HFFc6 (cell line): ENCODE results near the gene FKBP9. TPM values are rescaled to one million over a fixed set of nuclear protein-coding genes. Genes with fewer than 3 reads are reported as not detected.
A peak's percentile ranks its signal among the peaks of the same experiment; 100 is the strongest.

ENCODE experiments used
- DNase-seq: peaks from one replicate; pipeline ENCODE4 v3.0.0-alpha.2; 2018
- H3K27ac Mint-ChIP-seq: 2 replicates; pipeline ENCODE4 v1.8.0; 2020; ENCODE audit warnings: mild to moderate bottlenecking, mixed read lengths
- H3K27me3 Mint-ChIP-seq: 2 replicates; pipeline ENCODE4 v1.8.0; 2021; ENCODE audit warnings: mild to moderate bottlenecking, moderate library complexity, mixed read lengths; ENCODE audit not compliant: insufficient read depth
- H3K36me3 Mint-ChIP-seq: 2 replicates; pipeline ENCODE4 v1.8.0; 2021; ENCODE audit warnings: low read depth, mixed read lengths
- H3K4me1 Mint-ChIP-seq: 2 replicates; pipeline ENCODE4 v1.8.0; 2020; ENCODE audit warnings: low read depth, mixed read lengths
- H3K4me3 Mint-ChIP-seq: 2 replicates; pipeline ENCODE4 v1.8.0; 2020; ENCODE audit warnings: mild to moderate bottlenecking, moderate library complexity, mixed read lengths
- H3K9me3 Mint-ChIP-seq: 2 replicates; pipeline ENCODE4 v1.8.0; 2020; ENCODE audit warnings: mild to moderate bottlenecking, mixed read lengths
- total RNA-seq, 6 experiments: library from RNA; stranded (reverse); fragmentation: NEBNext Ultra II Directional; extraction: Animal tissue kit (Norgen Biotek cat#: 25700); gene quantifications; 2 replicates in 1 of 6; 3 replicates in 5 of 6; pipeline ENCODE4 v1.2.3, GENCODE V29; 2021
- TF ChIP-seq, protein P1 (sequence below): fragments of 200-600 bp; sonication (generic); IDR thresholded peaks from 2 replicates; pipeline ENCODE4 v1.5.0; 2021; ENCODE audit warnings: antibody characterized with exemption, mild to moderate bottlenecking

Gene FKBP9
- total RNA-seq, 6 experiments from 2014 or later: 196 to 241 (median 214) TPM

DNA sequence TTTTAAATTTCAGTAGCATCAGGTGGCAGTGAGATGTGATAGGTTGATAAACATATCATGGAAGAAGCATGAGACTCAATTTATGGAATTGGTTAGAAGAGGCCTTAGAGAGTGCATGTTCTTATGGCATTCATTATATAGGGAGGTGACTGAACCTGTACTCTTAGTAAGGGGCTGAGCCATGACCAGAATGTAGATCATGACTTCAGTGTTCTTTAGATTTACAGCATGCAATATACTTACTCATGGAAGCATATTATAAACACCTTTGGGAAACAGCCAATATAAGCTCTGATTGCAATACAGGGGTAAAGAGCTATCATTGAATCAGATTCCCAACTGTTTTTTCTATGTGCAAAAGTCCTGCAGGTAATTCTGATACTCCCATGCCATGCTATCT is 55.1 kb downstream of the FKBP9 start:
- Mint-ChIP-seq H3K27ac (no peak overlapping the region), H3K4me1 (no peaks in the 10 kb centered on the region), H3K9me3 (no peaks in the 10 kb centered on the region), H3K4me3 (no peak overlapping the region), H3K36me3 (peaks cover 27% of the 10 kb centered on the region), H3K27me3 (no peaks in the 10 kb centered on the region)
- TF ChIP-seq, protein P1, sequence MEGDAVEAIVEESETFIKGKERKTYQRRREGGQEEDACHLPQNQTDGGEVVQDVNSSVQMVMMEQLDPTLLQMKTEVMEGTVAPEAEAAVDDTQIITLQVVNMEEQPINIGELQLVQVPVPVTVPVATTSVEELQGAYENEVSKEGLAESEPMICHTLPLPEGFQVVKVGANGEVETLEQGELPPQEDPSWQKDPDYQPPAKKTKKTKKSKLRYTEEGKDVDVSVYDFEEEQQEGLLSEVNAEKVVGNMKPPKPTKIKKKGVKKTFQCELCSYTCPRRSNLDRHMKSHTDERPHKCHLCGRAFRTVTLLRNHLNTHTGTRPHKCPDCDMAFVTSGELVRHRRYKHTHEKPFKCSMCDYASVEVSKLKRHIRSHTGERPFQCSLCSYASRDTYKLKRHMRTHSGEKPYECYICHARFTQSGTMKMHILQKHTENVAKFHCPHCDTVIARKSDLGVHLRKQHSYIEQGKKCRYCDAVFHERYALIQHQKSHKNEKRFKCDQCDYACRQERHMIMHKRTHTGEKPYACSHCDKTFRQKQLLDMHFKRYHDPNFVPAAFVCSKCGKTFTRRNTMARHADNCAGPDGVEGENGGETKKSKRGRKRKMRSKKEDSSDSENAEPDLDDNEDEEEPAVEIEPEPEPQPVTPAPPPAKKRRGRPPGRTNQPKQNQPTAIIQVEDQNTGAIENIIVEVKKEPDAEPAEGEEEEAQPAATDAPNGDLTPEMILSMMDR: no peak
- no peak for DNase-seq

DNA sequence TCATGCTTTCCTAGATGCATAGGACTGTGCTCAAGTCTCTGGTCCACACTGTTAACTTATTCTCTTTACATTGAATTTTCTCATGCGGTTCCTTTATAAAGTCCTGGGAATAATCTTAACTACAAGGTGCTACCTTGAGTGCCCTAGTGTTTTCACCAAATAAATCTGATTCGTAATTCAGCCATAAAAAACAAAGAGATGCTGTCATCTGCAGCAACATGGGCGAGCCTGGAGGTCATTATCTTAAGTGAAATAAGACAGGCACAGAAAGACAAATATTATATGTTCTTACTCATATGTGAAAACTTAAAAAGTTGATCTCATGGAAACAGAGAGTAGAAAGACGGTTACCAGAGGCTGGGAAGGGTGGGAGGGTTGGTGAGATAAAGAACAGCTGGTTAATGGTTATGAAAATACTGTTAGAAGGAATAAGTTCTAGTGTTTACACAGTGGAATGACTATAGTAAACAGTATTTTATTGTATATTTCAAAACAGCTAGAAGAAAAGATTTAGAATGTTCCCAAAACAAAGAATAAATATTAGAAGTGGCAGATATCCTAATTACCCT is 67.0 kb downstream of the FKBP9 start:
- H3K36me3 Mint-ChIP-seq: 0 out of 2 replicates have a peak, but pooled peaks cover 5% of the 10 kb centered on the region
- no peaks in the 10 kb centered on the region for H3K27me3 Mint-ChIP-seq
- no peak for DNase-seq
- no peak overlapping the region for H3K4me3 Mint-ChIP-seq
- no peak overlapping the region for H3K27ac Mint-ChIP-seq
- no peaks in the 10 kb centered on the region for H3K4me1 Mint-ChIP-seq
- H3K9me3 Mint-ChIP-seq: no peaks in the 10 kb centered on the region
- TF ChIP-seq, protein P1: no peak

DNA sequence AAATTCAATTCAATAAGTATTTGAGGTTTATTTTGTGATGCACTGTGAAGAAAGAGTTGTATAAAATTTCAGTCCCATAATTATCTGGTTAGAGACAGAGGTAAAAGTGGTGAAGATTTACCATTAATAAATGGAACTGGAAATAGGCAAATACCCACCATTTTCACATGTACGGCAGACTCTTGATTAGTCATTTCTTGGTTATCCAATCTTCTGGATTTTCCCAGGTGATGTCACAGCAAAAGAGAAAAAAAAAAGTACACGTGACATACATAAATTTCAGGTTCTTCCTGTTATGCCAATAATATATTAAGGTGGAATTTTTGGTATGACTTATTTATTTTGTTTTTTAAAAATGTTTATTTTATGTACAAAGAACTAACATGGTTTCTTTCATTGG is 78.5 kb downstream of the FKBP9 start:
- TF ChIP-seq, protein P1: no peak
- Mint-ChIP-seq H3K9me3 (no peaks in the 10 kb centered on the region), H3K4me3 (no peak overlapping the region), H3K4me1 (peaks cover 60% of the 10 kb centered on the region), H3K27ac (peak overlapping the region; percentile 93; the same call in 1 of the 2 replicates), H3K27me3 (no peaks in the 10 kb centered on the region; the same call in 1 of the 2 replicates), H3K36me3 (peaks cover 6% of the 10 kb centered on the region)
- no peak for DNase-seq

DNA sequence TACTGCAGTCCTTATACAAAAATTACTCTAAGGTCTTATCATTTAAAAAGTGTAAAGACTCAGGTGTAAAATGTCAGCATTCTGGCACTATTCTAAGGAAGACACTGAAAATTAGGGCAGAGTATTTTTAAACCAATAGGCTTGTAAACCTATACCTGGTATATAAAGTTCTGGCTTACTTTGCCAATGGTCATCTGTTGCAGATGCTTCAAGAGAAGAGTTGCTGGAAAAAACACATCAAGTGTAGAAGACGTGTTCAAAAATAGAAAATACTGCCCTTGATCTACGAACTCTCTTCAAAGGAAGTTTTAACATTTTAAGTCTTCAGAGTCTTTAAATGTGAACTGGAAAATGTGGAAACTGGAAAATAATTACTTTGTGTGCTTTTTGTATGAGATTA is 81.4 kb downstream of the FKBP9 start:
- H3K4me1 Mint-ChIP-seq: peaks cover 65% of the 10 kb centered on the region
- H3K27me3 Mint-ChIP-seq: no peaks in the 10 kb centered on the region; the same call in 1 of the 2 replicates
- H3K9me3 Mint-ChIP-seq: no peaks in the 10 kb centered on the region
- DNase-seq: no peak
- peaks cover 6% of the 10 kb centered on the region for H3K36me3 Mint-ChIP-seq
- TF ChIP-seq, protein P1: no peak
- peak overlapping the region; percentile 87 for H3K4me3 Mint-ChIP-seq
- H3K27ac Mint-ChIP-seq: peak overlapping the region; percentile 79

DNA sequence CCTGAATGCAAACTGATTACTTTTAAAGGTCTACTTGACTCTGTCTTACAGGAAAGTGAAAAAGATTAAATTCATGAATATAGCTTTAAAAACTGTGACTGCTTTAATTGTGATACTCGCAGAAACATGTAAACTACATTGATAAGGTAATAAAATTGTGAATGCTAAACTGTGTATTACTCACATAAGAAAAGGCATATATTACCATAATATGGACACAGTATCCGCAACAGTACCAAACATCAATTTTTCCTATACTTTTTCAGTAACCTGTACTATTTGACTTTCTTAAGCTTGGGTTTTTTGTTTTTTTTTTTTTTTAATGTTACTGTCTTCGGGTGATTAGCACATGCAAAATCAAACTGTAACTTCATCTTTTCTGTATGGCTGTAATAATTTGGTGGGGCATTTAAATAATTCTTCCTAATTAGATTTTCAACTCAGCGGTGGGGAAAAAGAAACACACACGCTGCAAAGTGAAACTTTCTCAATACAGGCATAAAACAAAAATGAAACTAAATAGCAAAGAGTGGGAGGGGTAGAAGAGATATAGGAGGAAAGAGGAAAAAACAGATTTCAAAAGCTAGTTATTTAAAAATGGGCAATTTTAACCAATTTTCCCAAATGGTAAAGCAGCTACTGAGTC is 82.1 kb downstream of the FKBP9 start:
- peak overlapping the region; percentile 79 for H3K27ac Mint-ChIP-seq
- TF ChIP-seq, protein P1: no peak
- peak overlapping the region; percentile 87 for H3K4me3 Mint-ChIP-seq
- no peaks in the 10 kb centered on the region; the same call in 1 of the 2 replicates for H3K27me3 Mint-ChIP-seq
- no peak for DNase-seq
- peaks cover 5% of the 10 kb centered on the region for H3K36me3 Mint-ChIP-seq
- H3K9me3 Mint-ChIP-seq: no peaks in the 10 kb centered on the region
- peaks cover 67% of the 10 kb centered on the region for H3K4me1 Mint-ChIP-seq
